HepG2 (cell line): ENCODE results near the gene CREB3. TPM values are rescaled to one million over a fixed set of nuclear protein-coding genes. Genes with fewer than 3 reads are reported as not detected.

Source experiments
- AFF4 ChIP-seq: sonication (generic); formaldehyde crosslinking; IDR thresholded peaks from 2 replicates; pipeline ENCODE4 v1.4.0; 2020; ENCODE audit warnings: missing genetic modification reagents
- ARID3A ChIP-seq: IDR thresholded peaks from 2 replicates; pipeline ENCODE4 v1.6.1; 2012; ENCODE audit warnings: low read depth, low read length, improper control_type of control experiment
- EHMT2 ChIP-seq: fragments of 200-600 bp; sonication (generic); IDR thresholded peaks from 2 replicates; pipeline ENCODE4 v1.7.0; 2017; ENCODE audit warnings: antibody characterized with exemption, low read depth, low read length, borderline replicate concordance
- HHEX ChIP-seq: IDR thresholded peaks from 2 replicates; pipeline ENCODE4 v1.6.1; 2016; ENCODE audit warnings: control low read depth
- KDM3A ChIP-seq: IDR thresholded peaks from 2 replicates; pipeline ENCODE4 v1.6.1; 2018; ENCODE audit warnings: low read depth, missing compliant biosample characterization
- MEIS2 ChIP-seq: sonication (generic); formaldehyde crosslinking; IDR thresholded peaks from 2 replicates; pipeline ENCODE4 v1.9.0; 2021; ENCODE audit warnings: mild to moderate bottlenecking, missing genetic modification reagents
- NPAS2 ChIP-seq: sonication (generic); formaldehyde crosslinking; IDR thresholded peaks from 2 replicates; pipeline ENCODE4 v1.8.0; 2022; ENCODE audit warnings: mild to moderate bottlenecking, missing genetic modification reagents, borderline replicate concordance
- PCBP1 ChIP-seq: fragments of 200-400 bp; formaldehyde crosslinking; IDR thresholded peaks from 2 replicates; pipeline ENCODE4 v1.6.1; 2017; ENCODE audit warnings: mild to moderate bottlenecking, low read depth, low read length, borderline replicate concordance
- SIX4 ChIP-seq: sonication (generic); formaldehyde crosslinking; IDR thresholded peaks from 2 replicates; pipeline ENCODE4 v1.4.0; 2020; ENCODE audit warnings: missing genetic modification reagents
- SKI ChIP-seq: fragments of 450-650 bp; IDR thresholded peaks from one replicate; pipeline ENCODE4 v1.6.1; 2018; ENCODE audit warnings: mild to moderate bottlenecking; ENCODE audit not compliant: partially characterized antibody
- SRSF4 ChIP-seq: fragments of 200-400 bp; formaldehyde crosslinking; IDR thresholded peaks from one replicate; pipeline ENCODE4 v1.6.1; 2018; ENCODE audit warnings: mild to moderate bottlenecking, low read depth, low read length, moderate library complexity; ENCODE audit not compliant: poor library complexity, severe bottlenecking
- TCF7 ChIP-seq: sonication (generic); IDR thresholded peaks from 2 replicates; pipeline ENCODE4 v1.6.1; 2016; ENCODE audit warnings: antibody characterized with exemption, low read depth
- TFE3 ChIP-seq: IDR thresholded peaks from 2 replicates; pipeline ENCODE4 v1.6.1; 2016
- TIGD3 ChIP-seq: sonication (generic); formaldehyde crosslinking; IDR thresholded peaks from 2 replicates; pipeline ENCODE4 v1.5.1; 2020; ENCODE audit warnings: mild to moderate bottlenecking, missing genetic modification reagents, borderline replicate concordance
- ZFY ChIP-seq: sonication (generic); formaldehyde crosslinking; IDR thresholded peaks from 2 replicates; pipeline ENCODE4 v1.4.0; 2020; ENCODE audit warnings: missing genetic modification reagents
- ZGPAT ChIP-seq: IDR thresholded peaks from 2 replicates; pipeline ENCODE4 v1.6.1; 2016; ENCODE audit warnings: mild to moderate bottlenecking
- ZNF292 ChIP-seq: sonication (generic); formaldehyde crosslinking; IDR thresholded peaks from 2 replicates; pipeline ENCODE4 v1.8.1; 2022; ENCODE audit warnings: mild to moderate bottlenecking, low read depth, missing genetic modification reagents, borderline replicate concordance
- ZNF441 ChIP-seq: sonication (generic); formaldehyde crosslinking; IDR thresholded peaks from 2 replicates; pipeline ENCODE4 v1.7.0; 2021; ENCODE audit warnings: missing genetic modification reagents, borderline replicate concordance
- ZNF773 ChIP-seq: sonication (generic); formaldehyde crosslinking; IDR thresholded peaks from 2 replicates; pipeline ENCODE4 v1.4.0; 2020; ENCODE audit warnings: missing genetic modification reagents, borderline replicate concordance
- ZNF841 ChIP-seq: sonication (generic); formaldehyde crosslinking; IDR thresholded peaks from 2 replicates; pipeline ENCODE4 v1.8.1; 2023; ENCODE audit warnings: missing genetic modification reagents, borderline replicate concordance
- polyA plus RNA-seq, 8 experiments: library from polyadenylated mRNA; depleted of rRNA in 3 of 8; stranded (reverse) in 7 of 8; unstranded in 1 of 8; fragments of >200 nt; fragmentation: Illumina TruSeq in 4 of 8; extraction: Trizol in 4 of 8; gene quantifications; 2 replicates each; pipeline versions ENCODE4 v1.2.1 to v1.2.3, GENCODE V29; 2011 to 2016; ENCODE audit warnings: low read depth in 4 of 8, missing spikeins in 1 of 8, mixed read lengths in 1 of 8; ENCODE audit not compliant: insufficient read depth in 1 of 8
- total RNA-seq, 5 experiments: library from RNA; depleted of rRNA; stranded (reverse); fragments of >200 nt; fragmentation: Illumina TruSeq; extraction: Trizol; gene quantifications; 2 replicates each; pipeline ENCODE4 v1.2.3, GENCODE V29; 2016; ENCODE audit warnings: low read depth in 1 of 5

CREB3 gene
- total and polyA plus RNA-seq, 2 of the 13 experiments (the other 11 are each of a cell fraction or from before 2014, with no cell fraction given), result 11.1 to 34.2 TPM

- TF ChIP-seq SRSF4 (no peak), SIX4 (no peak), ZGPAT (peak; percentile 91), EHMT2 (no peak), ZFY (CRISPR knock-in tag) (peak; percentile 78), ZNF292 (CRISPR knock-in tag) (no peak), ZNF773 (peak; percentile 90; the same call in 1 of the 2 replicates), TIGD3 (no peak; the same call in 1 of the 2 replicates), ARID3A (no peak), TFE3 (0 out of 2 replicates have a peak, but pooled peaks have one; percentile 18), AFF4 (CRISPR knock-in tag) (no peak), TCF7 (no peak), SKI (peak; percentile 55), ZNF841 (CRISPR knock-in tag) (no peak), NPAS2 (CRISPR knock-in tag) (no peak), PCBP1 (0 out of 2 replicates have a peak, but pooled peaks have one; percentile 39), KDM3A (CRISPR knock-in tag) (peak; percentile 79), ZNF441 (CRISPR knock-in tag) (peak; percentile 65; the same call in 1 of the 2 replicates), HHEX (no peak), MEIS2 (CRISPR knock-in tag) (peak; percentile 46; the same call in 1 of the 2 replicates)
Measured at GRCh38 chr9:35732185-35732799, at the start of gene CREB3, which contains the start of gene TLN1 (continued).
